Ammon's horn (tissue), 1 donor: ENCODE measurements around the gene MBD3L3.
"Not testable (repeated sequence)": the region's sequence is repeated elsewhere in the genome, so short reads cannot be mapped to it uniquely, and the experiment has no call there.

Experiments
- DNase-seq: peaks from one replicate; pipeline ENCODE4 v3.0.0-alpha.2; 2016; ENCODE audit warnings: low spot score

MBD3L3 gene

DNA sequence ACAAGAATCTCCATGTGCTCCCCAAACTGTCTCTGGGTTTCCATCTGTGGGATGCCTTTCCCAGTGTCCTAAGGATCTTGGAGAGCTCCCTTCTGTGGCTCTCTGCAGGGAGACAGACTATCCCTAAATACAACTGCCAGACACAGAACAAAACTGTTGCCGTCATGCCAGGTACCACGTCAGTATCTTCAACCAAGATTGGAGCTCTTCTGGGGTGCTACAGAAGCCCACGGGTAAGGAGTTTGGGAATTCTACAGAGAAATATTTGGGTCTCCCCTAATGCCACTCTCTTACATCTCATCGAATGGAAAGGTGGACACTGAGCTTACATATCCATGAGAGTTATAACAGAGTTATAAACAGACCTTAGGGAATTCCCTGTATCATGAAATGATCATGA is 4.9 kb upstream of the MBD3L3 start:
- DNase-seq: no peak

DNA sequence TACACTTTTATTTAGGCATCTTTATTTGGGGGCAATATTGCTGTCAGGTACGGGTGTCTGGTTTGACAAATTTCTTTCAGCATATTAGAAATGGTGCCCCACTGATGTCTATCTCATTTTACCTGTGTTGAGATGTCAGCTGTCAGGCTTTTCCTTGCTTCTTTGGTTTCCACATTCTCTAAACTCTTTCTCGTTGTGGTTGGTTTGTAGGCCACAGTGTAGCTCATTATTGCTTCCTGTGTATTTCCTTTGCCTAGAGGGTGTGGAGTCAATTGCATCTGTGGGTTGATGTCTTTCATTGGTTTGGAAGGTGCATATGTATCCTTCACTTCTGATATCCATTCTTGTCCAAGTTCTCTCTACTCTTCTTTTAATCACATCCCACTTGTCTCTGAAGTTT is 1.5 kb upstream of the MBD3L3 start:
- not testable (repeated sequence) for DNase-seq

DNA sequence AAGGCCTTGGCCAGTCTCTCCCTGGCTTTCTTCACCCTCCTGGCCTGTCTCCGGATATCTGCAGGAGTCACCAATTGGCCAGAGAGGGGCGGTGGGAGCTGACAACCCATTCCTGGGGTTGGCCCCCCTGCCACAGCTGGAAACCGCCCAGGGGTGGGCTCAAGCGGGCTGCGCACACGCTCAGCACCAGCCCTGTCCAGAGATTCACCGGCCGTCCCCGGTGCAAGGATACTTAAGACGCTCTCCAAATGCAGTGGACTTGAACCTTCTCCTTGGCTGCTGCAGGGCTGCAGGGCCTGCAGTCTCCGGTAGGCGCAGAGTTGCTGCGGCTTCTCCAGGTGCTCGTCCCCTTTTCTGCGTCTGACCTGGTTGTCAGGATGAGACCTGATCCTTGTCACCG is 2.1 kb downstream of the MBD3L3 start:
- DNase-seq: not testable (repeated sequence)

DNA sequence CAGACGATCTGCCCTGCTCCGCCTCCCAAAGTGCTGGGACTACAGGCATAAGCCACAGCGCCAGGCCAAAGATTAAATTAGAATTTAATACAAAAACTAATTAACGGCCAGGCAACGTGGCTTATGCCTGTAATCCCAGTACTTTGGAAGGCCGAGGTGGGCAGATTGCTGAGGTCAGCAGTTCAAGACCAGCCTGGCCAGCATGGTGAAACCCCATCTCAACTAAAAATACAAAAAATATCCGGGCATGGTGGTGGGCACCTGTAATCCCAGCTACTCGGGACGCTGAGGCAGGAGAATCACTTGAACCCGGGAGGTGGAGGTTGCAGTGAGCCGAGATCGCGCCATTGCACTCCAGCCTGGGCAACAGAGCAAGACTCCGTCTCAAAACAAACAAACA is 2.8 kb downstream of the MBD3L3 start:
- DNase-seq: not testable (repeated sequence)

DNA sequence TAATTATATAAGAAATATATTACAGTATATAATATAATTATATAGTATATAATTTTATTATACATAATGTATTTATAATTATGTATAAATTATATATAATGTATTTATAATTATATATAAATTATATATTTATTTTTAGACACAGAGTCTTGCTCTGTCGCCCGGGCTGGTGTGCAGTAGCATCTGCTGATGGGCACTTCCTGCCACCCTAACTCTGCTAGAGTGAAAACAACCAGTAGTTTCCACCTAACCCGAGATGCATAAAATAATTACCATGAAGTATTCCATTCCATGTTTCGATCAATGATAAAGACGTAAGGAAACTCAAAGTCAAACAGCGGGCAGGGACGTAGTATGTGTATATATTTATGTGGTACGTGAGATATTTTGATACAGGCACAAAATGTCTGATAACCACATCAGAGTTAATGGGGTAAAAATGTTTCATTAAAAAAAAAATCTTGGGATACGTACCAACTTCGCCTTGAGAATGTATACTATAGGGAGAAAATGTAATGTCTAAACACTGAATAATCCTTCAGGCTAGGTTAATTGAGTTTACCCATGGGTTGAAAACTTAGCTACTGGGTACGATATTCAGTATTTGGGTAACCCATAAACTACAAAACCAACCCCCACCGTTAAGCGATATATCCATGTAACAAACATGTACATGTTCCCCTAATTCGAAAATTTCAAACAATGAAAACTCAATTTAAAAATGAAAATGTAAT is 3.7 kb downstream of the MBD3L3 start:
- not testable (repeated sequence) for DNase-seq

DNA sequence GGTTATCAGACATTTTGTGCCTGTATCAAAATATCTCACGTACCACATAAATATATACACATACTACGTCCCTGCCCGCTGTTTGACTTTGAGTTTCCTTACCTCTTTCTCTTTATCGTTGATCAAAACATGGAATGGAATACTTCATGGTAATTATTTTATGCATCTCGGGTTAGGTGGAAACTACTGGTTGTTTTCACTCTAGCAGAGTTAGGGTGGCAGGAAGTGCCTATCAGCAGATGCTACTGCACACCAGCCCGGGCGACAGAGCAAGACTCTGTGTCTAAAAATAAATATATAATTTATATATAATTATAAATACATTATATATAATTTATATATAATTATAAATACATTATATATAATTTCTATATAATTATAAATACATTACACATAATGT is 5.6 kb downstream of the MBD3L3 start:
- not testable (repeated sequence) for DNase-seq

DNA sequence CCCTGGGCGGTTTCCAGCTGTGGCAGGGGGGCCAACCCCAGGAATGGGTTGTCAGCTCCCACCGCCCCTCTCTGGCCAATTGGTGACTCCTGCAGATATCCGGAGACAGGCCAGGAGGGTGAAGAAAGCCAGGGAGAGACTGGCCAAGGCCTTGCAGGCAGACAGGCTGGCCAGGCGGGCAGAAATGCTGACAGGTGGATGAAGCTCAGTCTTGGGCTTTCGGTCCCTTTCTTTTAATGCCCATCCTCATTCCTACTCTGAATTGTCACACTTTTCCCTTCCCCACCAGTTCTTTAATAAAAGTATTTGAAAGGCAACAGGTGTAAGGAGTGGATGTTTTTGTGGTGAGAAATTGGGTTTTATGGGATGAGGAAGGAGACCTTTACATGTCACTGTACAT is 7.1 kb downstream of the MBD3L3 start:
- not testable (repeated sequence) for DNase-seq

DNA sequence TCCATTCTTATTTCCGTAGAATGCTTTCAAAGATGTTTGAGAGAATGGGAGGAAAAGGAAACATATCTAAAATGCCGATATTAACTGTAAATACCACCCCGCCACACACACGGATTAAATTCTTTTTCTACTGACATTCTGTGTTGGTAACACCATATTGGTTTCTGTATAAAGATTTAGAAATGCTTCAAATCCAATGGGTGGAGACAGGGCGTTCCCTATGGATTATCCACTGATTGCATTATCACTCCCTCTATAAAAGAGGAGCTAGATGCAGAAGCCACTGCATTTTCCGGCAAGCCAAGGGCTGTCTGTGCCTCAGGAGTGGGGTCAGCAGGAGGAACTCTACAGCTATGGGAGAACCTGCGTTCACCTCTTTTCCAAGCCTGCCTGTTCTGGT is 9.5 kb downstream of the MBD3L3 start, which contains the start of gene MBD3L2:
Gene MBD3L2, plus strand, starts transcription at position 301 of the 400 bp plus-strand sequence. Its CDS starts 53 bp downstream, at position 354.
- not testable (repeated sequence) for DNase-seq

DNA sequence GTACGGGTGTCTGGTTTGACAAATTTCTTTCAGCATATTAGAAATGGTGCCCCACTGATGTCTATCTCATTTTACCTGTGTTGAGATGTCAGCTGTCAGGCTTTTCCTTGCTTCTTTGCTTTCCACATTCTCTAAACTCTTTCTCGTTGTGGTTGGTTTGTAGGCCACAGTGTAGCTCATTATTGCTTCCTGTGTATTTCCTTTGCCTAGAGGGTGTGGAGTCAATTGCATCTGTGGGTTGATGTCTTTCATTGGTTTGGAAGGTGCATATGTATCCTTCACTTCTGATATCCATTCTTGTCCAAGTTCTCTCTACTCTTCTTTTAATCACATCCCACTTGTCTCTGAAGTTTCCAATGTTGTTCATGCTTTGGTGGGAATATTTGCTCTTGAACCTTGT is 16.9 kb downstream of the MBD3L3 start:
- not testable (repeated sequence) for DNase-seq

DNA sequence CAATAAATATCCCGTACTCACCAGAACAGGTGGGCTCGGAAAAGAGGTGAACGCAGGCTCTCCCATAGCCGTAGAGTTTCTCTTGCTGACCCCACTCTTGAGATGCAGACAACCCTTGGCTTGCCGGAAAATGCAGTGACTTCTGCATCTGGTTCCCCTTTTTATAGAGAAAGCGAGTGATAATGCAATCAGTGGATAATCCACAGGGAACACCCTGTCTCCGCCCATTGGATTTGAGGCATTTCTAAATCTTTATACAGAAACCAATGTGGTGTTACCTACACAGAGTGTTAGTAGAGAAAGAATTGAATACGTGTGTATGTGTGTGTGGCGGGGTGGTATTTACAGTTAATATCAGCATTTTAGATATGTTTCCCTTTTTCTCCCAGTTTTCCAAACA is 18.4 kb downstream of the MBD3L3 start, which contains the start of gene MBD3L4:
Gene MBD3L4, minus strand, starts transcription at position 101 of the 400 bp plus-strand sequence. Its CDS starts 35 bp downstream, at position 66.
- not testable (repeated sequence) for DNase-seq

DNA sequence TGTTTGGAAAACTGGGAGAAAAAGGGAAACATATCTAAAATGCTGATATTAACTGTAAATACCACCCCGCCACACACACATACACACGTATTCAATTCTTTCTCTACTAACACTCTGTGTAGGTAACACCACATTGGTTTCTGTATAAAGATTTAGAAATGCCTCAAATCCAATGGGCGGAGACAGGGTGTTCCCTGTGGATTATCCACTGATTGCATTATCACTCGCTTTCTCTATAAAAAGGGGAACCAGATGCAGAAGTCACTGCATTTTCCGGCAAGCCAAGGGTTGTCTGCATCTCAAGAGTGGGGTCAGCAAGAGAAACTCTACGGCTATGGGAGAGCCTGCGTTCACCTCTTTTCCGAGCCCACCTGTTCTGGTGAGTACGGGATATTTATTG is 28.2 kb downstream of the MBD3L3 start, which contains the start of gene MBD3L5:
Gene MBD3L5, plus strand, starts transcription at position 301 of the 400 bp plus-strand sequence. Its CDS starts 34 bp downstream, at position 335.
- not testable (repeated sequence) for DNase-seq

DNA sequence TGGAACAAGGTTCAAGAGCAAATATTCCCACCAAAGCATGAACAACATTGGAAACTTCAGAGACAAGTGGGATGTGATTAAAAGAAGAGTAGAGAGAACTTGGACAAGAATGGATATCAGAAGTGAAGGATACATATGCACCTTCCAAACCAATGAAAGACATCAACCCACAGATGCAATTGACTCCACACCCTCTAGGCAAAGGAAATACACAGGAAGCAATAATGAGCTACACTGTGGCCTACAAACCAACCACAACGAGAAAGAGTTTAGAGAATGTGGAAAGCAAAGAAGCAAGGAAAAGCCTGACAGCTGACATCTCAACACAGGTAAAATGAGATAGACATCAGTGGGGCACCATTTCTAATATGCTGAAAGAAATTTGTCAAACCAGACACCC is 29.7 kb downstream of the MBD3L3 start:
- not testable (repeated sequence) for DNase-seq

DNA sequence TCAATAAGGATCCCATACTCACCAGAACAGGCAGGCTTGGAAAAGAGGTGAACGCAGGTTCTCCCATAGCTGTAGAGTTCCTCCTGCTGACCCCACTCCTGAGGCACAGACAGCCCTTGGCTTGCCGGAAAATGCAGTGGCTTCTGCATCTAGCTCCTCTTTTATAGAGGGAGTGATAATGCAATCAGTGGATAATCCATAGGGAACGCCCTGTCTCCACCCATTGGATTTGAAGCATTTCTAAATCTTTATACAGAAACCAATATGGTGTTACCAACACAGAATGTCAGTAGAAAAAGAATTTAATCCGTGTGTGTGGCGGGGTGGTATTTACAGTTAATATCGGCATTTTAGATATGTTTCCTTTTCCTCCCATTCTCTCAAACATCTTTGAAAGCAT is 37.1 kb downstream of the MBD3L3 start, which contains the start of gene MBD3L2B:
Gene MBD3L2B, minus strand, starts transcription at position 101 of the 400 bp plus-strand sequence. Its CDS starts 34 bp downstream, at position 67.
- not testable (repeated sequence) for DNase-seq

DNA sequence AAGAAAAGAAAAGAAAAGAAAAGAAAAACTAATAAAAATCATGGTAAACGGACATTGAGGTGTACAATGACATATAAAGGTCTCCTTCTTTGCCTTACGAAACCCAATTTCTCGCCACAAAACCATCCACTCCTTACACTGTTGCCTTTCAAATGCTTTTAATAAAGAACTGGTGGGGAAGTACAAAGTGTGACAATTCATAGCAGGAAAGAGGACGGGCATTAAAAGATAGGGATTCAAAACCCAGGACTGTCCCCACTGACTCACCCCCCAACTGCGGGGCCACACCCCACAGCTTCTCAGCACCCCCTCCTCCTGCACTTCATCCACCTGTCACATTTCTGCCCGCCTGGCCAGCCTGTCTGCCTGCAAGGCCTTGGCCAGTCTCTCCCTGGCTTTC is 39.6 kb downstream of the MBD3L3 start:
- DNase-seq: no peak

DNA sequence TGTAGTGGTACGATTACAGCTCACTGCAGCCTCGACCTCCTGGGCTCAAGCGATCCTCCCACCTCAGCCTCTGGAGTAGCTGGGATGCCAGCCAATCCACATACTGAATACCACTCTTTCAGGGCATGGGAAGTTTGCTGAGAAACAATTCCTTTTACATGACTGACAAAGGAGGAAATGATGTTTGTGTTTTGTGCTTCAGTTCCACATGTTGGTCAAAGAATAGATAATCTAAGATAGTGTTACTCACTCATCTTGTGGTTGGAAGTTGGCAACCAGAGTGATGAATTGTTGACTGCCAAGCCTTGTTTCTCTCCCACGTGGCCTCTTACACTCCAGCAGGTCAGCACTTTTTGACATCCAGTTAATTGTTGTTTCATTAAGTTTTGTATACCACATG is 44.8 kb downstream of the MBD3L3 start:
- DNase-seq: peak; percentile 70

DNA sequence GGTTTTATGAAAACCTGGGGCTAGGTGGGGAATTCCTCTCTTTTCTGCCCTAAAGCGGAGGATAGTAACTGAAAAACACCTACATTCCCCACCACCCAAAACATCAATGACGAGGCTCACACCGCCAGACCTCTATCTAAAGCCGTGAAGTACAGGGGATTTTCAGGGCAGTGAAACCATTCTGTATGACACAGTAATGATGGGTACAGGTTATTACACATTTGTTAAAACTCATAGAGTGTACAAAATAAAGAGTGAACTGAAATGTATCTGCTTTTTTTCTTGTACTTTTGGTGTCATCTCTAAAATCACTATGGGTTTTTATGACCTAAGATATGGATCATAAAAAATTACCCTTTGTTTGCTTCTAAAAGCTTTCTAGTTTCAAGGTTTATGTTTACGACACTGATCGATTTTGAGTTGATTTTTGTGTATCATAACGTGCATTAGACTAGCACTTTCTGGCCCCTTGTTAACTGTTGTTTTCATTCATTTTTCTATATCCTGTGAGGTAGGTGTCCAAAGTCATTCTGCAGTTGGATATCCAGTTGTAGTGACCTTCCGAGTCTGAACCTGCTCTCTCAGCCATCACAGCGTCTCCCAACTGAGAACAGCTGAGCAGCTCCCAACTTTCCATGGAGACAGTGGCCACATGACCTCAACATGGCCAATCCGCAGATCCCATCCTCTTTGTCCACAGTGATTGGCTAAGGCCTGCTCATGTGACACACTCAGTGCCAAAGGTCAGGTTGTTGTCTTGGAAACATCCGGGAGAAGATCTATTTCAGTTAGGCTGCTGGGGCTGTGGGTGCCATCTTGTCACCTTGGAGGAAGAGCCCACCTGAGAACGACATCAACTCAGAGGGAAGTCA is 47.5 kb downstream of the MBD3L3 start:
- no peak for DNase-seq

DNA sequence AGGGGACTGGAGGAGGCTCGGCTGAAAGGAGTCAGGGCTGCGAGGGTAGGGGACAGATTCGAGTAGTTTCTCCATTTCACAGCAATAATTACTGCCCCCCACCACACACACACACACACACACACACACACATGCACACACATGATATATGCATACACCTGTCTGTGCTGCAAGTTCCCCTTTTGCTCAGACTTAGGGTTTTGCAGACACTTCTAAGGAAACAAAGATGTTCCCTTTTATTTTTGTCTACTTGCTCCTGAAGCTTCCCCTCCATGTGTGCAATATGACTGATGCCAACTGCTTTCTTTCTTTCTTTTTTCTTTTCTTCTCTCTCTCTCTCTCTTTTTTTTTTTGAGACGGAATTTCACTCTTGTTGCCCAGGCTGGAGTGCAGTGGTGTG is 50.6 kb downstream of the MBD3L3 start:
- DNase-seq: no peak
